GM18498 (cell line): ENCODE data around the gene SEMA3D.

ENCODE experiments used
- ATAC-seq: cut with Tn5 transposase; IDR thresholded peaks from one replicate; pipeline ENCODE4 v1.9.1; 2021; ENCODE audit warnings: mild to moderate bottlenecking, moderate library complexity; ENCODE audit not compliant: unreplicated experiment

Gene SEMA3D

GRCh38 chr7:85130702-85131101 lies 56.2 kb downstream of the SEMA3D start:
- no peak for ATAC-seq

GRCh38 chr7:85126383-85126782 lies 60.5 kb downstream of the SEMA3D start:
- ATAC-seq, result no peak

- no peak for ATAC-seq
Measured at GRCh38 chr7:85125651-85126131, 61.2 kb downstream of the SEMA3D start.

- no peak for ATAC-seq
Measured at GRCh38 chr7:85125176-85125575, 61.7 kb downstream of the SEMA3D start.

GRCh38 chr7:85119934-85120333 lies 66.9 kb downstream of the SEMA3D start:
- no peak for ATAC-seq

- ATAC-seq, result no peak
Measured at GRCh38 chr7:85115862-85116261, 71.0 kb downstream of the SEMA3D start.

GRCh38 chr7:85115006-85115405 lies 71.8 kb downstream of the SEMA3D start:
- ATAC-seq, result no peak

GRCh38 chr7:85114342-85114741 lies 72.5 kb downstream of the SEMA3D start:
- ATAC-seq, result no peak

GRCh38 chr7:85111761-85112160 lies 75.1 kb downstream of the SEMA3D start:
- no peak for ATAC-seq

- ATAC-seq, result no peak
Measured at GRCh38 chr7:85106719-85107118, 80.1 kb downstream of the SEMA3D start.

GRCh38 chr7:85104432-85105205 lies 82.2 kb downstream of the SEMA3D start:
- ATAC-seq, result no peak

- ATAC-seq, result no peak
Measured at GRCh38 chr7:85103962-85104361, 82.9 kb downstream of the SEMA3D start.

- no peak for ATAC-seq
Measured at GRCh38 chr7:85103357-85103756, 83.5 kb downstream of the SEMA3D start.

- no peak for ATAC-seq
Measured at GRCh38 chr7:85102813-85103350, 84.0 kb downstream of the SEMA3D start.

GRCh38 chr7:85101347-85101746 lies 85.5 kb downstream of the SEMA3D start:
- no peak for ATAC-seq

GRCh38 chr7:85097844-85098243 lies 89.0 kb downstream of the SEMA3D start:
- no peak for ATAC-seq

GRCh38 chr7:85095806-85096205 lies 91.0 kb downstream of the SEMA3D start:
- ATAC-seq, result no peak

- ATAC-seq, result no peak
Measured at GRCh38 chr7:85095366-85095765, 91.5 kb downstream of the SEMA3D start.

GRCh38 chr7:85094046-85094725 lies 92.7 kb downstream of the SEMA3D start:
- ATAC-seq, result no peak

- ATAC-seq, result no peak
Measured at GRCh38 chr7:85091565-85091928, 95.3 kb downstream of the SEMA3D start.

- ATAC-seq, result no peak
Measured at GRCh38 chr7:85090919-85091564, 95.8 kb downstream of the SEMA3D start.

GRCh38 chr7:85090143-85090542 lies 96.7 kb downstream of the SEMA3D start:
- ATAC-seq, result no peak
